GM12801 (cell line): ENCODE measurements around the gene RCOR2.

Experiments used
- TF ChIP-seq, protein P1 (sequence below): IDR thresholded peaks from one replicate; pipeline ENCODE4 v1.5.1; 2011; ENCODE audit warnings: control low read depth; ENCODE audit not compliant: insufficient read length; ENCODE audit errors: extremely low read depth

RCOR2 gene

GRCh38 chr11:63904743-63905142 lies 12.2 kb downstream of the RCOR2 start:
- TF ChIP-seq, protein P1, sequence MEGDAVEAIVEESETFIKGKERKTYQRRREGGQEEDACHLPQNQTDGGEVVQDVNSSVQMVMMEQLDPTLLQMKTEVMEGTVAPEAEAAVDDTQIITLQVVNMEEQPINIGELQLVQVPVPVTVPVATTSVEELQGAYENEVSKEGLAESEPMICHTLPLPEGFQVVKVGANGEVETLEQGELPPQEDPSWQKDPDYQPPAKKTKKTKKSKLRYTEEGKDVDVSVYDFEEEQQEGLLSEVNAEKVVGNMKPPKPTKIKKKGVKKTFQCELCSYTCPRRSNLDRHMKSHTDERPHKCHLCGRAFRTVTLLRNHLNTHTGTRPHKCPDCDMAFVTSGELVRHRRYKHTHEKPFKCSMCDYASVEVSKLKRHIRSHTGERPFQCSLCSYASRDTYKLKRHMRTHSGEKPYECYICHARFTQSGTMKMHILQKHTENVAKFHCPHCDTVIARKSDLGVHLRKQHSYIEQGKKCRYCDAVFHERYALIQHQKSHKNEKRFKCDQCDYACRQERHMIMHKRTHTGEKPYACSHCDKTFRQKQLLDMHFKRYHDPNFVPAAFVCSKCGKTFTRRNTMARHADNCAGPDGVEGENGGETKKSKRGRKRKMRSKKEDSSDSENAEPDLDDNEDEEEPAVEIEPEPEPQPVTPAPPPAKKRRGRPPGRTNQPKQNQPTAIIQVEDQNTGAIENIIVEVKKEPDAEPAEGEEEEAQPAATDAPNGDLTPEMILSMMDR: no peak

DNA sequence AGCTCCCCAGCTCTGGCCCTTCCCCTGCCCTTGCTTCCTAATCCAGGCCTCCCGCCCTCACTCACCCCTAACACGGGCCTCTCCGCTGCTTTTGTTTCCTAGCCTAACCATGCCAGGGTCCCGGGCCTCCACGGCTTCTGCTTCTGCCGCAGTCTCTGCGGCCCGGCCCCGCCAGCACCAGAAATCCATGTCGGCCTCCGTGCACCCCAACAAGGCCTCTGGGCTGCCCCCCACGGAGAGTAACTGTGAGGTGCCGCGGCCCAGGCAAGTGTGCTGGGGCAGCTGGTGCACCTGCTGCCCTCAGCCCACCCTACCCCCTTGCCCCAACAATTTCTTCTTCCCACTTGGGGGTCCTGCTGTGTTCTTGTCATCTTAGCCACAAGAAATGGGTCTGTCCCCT lies 13.1 kb downstream of the RCOR2 start:
- TF ChIP-seq, protein P1: no peak

- TF ChIP-seq, protein P1: no peak
Observed at GRCh38 chr11:63901660-63902059, 15.3 kb downstream of the RCOR2 start.

- TF ChIP-seq, protein P1: no peak
Observed at GRCh38 chr11:63897459-63898146, 19.4 kb downstream of the RCOR2 start.

DNA sequence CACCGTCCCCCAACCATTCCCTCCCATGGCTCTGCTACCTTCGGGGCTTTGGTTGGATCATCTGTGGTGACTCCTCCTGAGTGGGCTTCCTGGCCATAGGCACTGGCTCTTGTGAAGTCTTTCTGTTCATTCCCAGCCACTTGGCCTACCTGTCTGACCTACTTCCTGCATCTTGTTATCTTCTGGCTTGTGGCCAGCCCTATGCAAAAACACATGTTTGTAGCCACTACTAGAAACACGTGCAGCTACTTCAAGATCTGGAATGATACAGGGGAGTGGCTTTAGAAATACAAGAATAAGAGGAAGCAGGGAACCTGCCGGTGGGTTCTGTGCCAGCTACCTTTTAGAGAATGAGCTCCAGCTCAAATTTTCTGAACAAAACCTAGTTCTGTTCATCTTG lies 20.9 kb downstream of the RCOR2 start:
- TF ChIP-seq, protein P1: no peak

DNA sequence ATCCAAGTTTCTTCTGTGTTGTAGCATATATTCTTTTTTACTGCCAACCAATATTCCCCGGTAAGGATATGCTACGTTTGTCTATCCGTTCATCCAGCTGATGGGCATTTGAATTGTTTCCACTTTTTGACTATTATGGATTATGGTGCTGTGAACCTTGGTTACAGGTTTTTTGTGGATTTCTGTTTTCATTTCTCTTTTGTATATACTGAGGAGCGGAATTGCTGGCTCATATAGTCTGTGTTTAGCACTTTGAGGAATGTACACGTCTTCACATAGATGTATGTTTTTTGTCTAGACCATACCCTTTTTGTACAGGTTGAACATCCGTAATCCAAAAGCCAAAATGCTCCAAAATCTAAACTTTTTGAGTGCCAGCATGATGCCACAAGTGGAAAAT lies 23.6 kb downstream of the RCOR2 start:
- TF ChIP-seq, protein P1: no peak

GRCh38 chr11:63892228-63892627 lies 24.7 kb downstream of the RCOR2 start:
- TF ChIP-seq, protein P1: no peak
